Measurements from ENCODE around the gene PLCB4. TPM values are rescaled to one million over a fixed set of nuclear protein-coding genes. Genes with fewer than 3 reads are reported as not detected.

Gene PLCB4
- total and polyA plus RNA-seq, 8 donors = 0.56 to 9.3 (median 2.3) TPM

DNA sequence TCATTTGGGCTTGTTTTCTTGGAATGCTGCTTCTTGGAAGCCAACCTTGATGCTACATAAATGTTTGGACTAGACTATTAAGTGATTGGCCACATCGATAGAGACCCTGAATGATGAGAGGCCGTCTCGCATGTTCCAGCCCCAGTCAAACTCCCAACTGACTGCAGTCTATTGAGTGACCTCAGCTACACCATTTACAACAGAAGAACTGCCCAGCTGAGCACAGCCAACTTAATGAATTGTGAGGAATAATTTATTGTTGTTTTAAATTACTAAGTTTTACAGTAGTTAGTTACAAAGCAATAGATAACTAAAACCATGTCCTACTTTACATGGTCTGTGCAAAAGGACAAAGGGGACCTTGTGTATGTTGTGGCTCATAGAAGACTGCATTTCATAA, 63.0 kb downstream of the PLCB4 start:
- H3K4me1 ChIP-seq = no peaks in the 10 kb centered on the region
- no peak overlapping the region for H3K4me3 ChIP-seq
- H3K27me3 ChIP-seq = no peaks in the 10 kb centered on the region
- TF ChIP-seq, protein P1, sequence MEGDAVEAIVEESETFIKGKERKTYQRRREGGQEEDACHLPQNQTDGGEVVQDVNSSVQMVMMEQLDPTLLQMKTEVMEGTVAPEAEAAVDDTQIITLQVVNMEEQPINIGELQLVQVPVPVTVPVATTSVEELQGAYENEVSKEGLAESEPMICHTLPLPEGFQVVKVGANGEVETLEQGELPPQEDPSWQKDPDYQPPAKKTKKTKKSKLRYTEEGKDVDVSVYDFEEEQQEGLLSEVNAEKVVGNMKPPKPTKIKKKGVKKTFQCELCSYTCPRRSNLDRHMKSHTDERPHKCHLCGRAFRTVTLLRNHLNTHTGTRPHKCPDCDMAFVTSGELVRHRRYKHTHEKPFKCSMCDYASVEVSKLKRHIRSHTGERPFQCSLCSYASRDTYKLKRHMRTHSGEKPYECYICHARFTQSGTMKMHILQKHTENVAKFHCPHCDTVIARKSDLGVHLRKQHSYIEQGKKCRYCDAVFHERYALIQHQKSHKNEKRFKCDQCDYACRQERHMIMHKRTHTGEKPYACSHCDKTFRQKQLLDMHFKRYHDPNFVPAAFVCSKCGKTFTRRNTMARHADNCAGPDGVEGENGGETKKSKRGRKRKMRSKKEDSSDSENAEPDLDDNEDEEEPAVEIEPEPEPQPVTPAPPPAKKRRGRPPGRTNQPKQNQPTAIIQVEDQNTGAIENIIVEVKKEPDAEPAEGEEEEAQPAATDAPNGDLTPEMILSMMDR (IDR thresholded peaks at IDR 0.05) = no peak
- H3K9me3 ChIP-seq = no peaks in the 10 kb centered on the region
- ATAC-seq (no peak), DNase-seq (no peak), FAIRE-seq (no peak)
- H3K27ac ChIP-seq = no peak overlapping the region
- 87 to 98% methylated on average over 3 of the region's 3 CpGs for WGBS, 2 donors
- no peaks in the 10 kb centered on the region for H3K36me3 ChIP-seq
- intact Hi-C loops (cut with DNase I) = no loop called here

DNA sequence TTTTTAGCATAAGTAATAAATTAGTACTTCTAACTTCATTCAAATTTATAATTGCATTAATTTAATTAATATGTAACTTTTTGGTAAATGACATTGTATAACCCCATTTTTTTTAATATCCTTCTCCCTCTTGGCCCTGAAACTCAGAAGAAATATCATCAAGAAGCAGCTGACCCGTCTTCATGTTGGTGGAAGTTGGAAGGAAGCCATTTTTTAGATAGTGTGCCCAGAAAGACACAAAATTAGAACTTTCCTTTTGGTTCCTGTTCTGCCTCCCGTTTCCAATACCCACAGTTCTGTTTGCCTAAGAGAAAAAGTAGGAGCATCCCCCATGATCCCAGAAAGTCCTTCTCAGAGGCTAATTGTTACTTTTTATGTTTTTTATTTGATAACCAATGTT, 65.5 kb downstream of the PLCB4 start:
- TF ChIP-seq, protein P1 (IDR thresholded peaks at IDR 0.05) = no peak
- H3K27ac ChIP-seq = no peak overlapping the region
- DNase-seq (no peak), FAIRE-seq (no peak), ATAC-seq (no peak)
- no peaks in the 10 kb centered on the region for H3K36me3 ChIP-seq
- no peaks in the 10 kb centered on the region for H3K27me3 ChIP-seq
- 68 to 72% methylated on average over 2 of the region's 2 CpGs for WGBS, 2 donors
- no peaks in the 10 kb centered on the region for H3K9me3 ChIP-seq
- intact Hi-C loops (cut with DNase I) = no loop called here
- H3K4me3 ChIP-seq = no peak overlapping the region
- no peaks in the 10 kb centered on the region for H3K4me1 ChIP-seq

DNA sequence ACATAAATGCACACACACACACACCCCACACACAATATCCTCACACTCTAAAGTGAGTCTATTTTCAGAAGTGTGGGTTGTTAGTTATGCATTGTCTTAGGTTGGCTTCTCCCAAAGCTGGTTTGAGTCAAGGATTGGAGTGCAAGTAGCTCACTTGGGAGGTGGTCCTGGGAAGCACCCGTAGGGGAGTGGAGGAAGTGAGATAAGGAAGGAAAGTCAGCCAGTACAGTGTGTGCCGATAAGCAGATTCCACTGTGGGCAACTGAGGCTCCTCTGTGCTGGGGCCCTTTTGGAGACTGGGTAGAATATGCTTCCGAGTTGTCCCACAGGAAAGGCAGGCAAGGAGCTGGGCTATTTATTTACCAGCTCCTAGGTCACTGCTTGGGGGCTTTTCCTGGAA, 67.2 kb downstream of the PLCB4 start:
- no peak for FAIRE-seq
- H3K4me3 ChIP-seq = no peak overlapping the region
- H3K4me1 ChIP-seq = no peaks in the 10 kb centered on the region
- H3K36me3 ChIP-seq = no peaks in the 10 kb centered on the region
- H3K27ac ChIP-seq = no peak overlapping the region
- DNase-seq = no peak
- 43 to 55% methylated on average over 3 of the region's 3 CpGs for WGBS, 2 donors
- no peaks in the 10 kb centered on the region for H3K27me3 ChIP-seq
- TF ChIP-seq, protein P1 (IDR thresholded peaks at IDR 0.05) = no peak
- intact Hi-C loops (cut with DNase I) = no loop called here
- no peak for ATAC-seq
- H3K9me3 ChIP-seq = no peaks in the 10 kb centered on the region

DNA sequence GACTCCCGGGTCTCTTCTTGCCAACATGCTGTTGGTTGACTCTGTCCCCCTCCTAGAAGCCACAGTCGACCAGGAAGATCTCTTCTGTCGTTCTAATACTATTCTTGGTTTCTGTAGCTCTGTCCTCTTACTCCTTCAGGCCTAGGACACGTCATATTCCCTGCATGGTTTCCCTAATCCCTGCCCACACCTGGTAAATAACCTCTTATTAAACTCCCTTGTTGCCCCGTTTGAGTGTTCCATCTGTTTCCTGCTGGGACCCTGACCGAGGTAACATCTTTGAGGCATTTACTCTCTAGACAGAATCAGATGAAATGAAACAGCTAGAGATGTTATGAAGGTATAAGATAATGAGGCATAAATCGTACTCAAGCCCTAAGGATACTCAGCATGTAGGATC, 68.1 kb downstream of the PLCB4 start:
- Histone ChIP-seq H3K4me1 (no peaks in the 10 kb centered on the region), H3K27me3 (no peaks in the 10 kb centered on the region), H3K9me3 (no peaks in the 10 kb centered on the region), H3K27ac (no peak overlapping the region), H3K4me3 (no peak overlapping the region), H3K36me3 (no peaks in the 10 kb centered on the region)
- ATAC-seq (no peak), DNase-seq (no peak), FAIRE-seq (no peak)
- intact Hi-C loops (cut with DNase I) = no loop called here
- WGBS, 2 donors = 59 to 72% methylated on average over 7 of the region's 7 CpGs
- TF ChIP-seq, protein P1 (IDR thresholded peaks at IDR 0.05) = no peak

DNA sequence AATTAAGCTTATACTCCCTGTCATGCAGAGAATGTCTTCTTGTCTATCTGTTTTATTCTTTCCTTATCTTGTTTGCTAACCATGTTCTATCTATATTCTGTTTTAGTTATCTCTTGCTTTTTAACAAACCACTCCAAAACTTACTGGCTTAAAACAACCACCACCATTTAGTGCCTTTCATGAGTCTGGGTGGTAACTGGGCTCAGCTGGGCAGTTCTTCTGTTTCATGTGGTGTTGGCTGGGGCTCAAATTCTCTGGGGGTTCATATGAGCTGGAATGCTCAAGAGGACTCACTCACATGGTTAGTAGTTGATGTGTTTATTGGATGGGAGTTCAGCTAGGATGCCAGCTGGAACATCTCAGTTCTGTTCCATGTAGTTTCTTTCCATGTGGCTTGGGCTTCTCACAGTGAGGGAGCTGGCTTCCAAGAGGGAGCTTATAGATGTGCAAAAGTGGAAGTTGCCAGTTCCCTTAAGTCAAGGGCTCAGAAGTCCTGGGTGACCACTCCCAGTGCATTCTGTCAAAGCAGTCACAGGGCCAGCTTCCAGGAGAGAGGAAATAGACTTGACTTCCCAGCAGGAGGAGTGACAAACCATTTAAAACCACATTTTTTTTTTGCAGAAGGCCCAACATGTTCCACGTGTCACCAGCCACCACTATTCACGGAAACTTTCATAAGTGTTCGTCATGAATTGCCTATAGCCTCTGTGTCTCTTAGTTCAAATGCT, 70.4 kb downstream of the PLCB4 start:
- no peaks in the 10 kb centered on the region for H3K4me1 ChIP-seq
- peak in 1 of 4 donors; percentile 23 for ATAC-seq
- H3K9me3 ChIP-seq = no peaks in the 10 kb centered on the region
- H3K4me3 ChIP-seq = no peak overlapping the region
- DNase-seq = no peak
- H3K36me3 ChIP-seq = no peaks in the 10 kb centered on the region
- no peak for FAIRE-seq
- H3K27ac ChIP-seq = no peak overlapping the region
- TF ChIP-seq, protein P1 (IDR thresholded peaks at IDR 0.05) = no peak
- H3K27me3 ChIP-seq = no peaks in the 10 kb centered on the region
- WGBS, 2 donors = 70 to 89% methylated on average over 3 of the region's 3 CpGs
- intact Hi-C loops (cut with DNase I) = no loop called here

Measured in pancreas (tissue), 10 donors.